ENCODE data around the gene RFC4.

DNA sequence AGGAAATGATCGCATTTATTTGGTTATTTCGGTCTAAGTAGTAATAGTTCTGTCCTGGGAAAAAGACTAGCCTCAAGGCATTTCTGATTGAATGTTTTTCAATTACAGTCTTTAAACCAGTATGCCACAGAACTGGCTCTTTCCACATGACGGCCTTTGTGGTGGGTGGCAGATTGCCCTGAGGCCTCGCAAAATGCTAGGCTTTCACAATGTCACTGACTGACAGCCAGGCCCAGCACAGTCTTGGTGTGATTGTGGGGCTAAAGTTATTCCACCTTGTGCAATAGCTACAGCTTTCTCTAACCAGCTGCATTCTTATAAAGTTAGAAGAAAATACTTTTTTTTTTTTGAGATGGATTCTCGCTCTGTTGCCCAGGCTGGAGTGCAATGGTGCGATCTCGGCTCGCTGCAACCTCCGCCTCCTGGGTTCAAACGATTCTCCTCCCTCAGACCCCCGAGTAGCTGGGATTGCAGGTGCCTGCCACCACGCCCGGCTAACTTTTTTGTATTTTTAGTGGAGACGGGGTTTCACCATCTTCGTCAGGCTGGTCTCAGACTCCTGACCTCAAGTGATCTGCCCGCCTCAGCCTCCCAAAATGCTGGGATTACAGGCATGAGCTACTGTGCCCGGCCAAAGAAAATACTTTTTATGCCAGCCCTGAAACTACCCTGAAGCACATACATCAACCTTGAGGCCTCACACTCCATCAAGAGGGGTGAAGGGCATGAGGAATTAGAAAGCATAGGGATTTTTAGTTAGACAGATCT lies 33.8 kb upstream of the RFC4 start:
- TF ChIP-seq, protein P1, sequence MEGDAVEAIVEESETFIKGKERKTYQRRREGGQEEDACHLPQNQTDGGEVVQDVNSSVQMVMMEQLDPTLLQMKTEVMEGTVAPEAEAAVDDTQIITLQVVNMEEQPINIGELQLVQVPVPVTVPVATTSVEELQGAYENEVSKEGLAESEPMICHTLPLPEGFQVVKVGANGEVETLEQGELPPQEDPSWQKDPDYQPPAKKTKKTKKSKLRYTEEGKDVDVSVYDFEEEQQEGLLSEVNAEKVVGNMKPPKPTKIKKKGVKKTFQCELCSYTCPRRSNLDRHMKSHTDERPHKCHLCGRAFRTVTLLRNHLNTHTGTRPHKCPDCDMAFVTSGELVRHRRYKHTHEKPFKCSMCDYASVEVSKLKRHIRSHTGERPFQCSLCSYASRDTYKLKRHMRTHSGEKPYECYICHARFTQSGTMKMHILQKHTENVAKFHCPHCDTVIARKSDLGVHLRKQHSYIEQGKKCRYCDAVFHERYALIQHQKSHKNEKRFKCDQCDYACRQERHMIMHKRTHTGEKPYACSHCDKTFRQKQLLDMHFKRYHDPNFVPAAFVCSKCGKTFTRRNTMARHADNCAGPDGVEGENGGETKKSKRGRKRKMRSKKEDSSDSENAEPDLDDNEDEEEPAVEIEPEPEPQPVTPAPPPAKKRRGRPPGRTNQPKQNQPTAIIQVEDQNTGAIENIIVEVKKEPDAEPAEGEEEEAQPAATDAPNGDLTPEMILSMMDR (IDR thresholded peaks at IDR 0.05; ENCODE audit: insufficient read depth, low read depth, low read length), result no peak
- no peak for TF ChIP-seq EZH2 (IDR thresholded peaks at IDR 0.05; ENCODE audit: insufficient read depth, low read length)

All from astrocyte (in vitro differentiated cells and primary cell).